GM23248 (cell line): Measurements from ENCODE around the gene SDR9C7.

ENCODE experiments used
- EZH2 ChIP-seq: fragments of 200-600 bp; sonication (generic); IDR thresholded peaks from 2 replicates; pipeline ENCODE4 v1.6.1; 2018; ENCODE audit warnings: antibody characterized with exemption, mild to moderate bottlenecking; ENCODE audit not compliant: insufficient read depth, poor library complexity, severe bottlenecking
- EZH2phosphoT487 ChIP-seq: fragments of 200-600 bp; sonication (generic); IDR thresholded peaks from 2 replicates; pipeline ENCODE4 v1.6.1; 2018; ENCODE audit warnings: antibody characterized with exemption, moderate library complexity, mild to moderate bottlenecking, low read depth; ENCODE audit not compliant: insufficient read depth

DNA sequence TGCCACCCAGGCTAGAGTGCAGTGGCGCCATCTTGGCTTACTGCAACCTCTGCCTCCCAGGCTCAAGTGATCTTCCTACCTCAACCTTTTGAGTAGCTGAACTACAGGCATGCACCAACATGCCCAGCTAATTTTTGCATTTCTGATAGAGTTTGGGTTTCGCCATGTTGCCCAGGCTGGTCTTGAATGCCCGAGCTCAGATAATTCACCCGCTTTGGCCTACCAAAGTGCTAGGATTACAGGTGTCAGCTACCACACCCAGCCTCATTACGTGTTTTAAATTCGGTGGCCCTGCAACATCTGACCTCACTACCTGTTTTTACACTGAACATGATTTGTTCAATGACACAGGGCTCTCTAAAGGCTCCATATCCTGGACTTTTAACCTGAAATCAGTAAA is 46.1 kb upstream of the SDR9C7 start:
- no peak for TF ChIP-seq EZH2
- no peak for TF ChIP-seq EZH2phosphoT487
